GM19035 (cell line): ENCODE data around the gene KRT73.

Experiments
- ATAC-seq: cut with Tn5 transposase; IDR thresholded peaks from one replicate; pipeline ENCODE4 v1.9.1; 2021; ENCODE audit not compliant: unreplicated experiment

The KRT73 gene

DNA sequence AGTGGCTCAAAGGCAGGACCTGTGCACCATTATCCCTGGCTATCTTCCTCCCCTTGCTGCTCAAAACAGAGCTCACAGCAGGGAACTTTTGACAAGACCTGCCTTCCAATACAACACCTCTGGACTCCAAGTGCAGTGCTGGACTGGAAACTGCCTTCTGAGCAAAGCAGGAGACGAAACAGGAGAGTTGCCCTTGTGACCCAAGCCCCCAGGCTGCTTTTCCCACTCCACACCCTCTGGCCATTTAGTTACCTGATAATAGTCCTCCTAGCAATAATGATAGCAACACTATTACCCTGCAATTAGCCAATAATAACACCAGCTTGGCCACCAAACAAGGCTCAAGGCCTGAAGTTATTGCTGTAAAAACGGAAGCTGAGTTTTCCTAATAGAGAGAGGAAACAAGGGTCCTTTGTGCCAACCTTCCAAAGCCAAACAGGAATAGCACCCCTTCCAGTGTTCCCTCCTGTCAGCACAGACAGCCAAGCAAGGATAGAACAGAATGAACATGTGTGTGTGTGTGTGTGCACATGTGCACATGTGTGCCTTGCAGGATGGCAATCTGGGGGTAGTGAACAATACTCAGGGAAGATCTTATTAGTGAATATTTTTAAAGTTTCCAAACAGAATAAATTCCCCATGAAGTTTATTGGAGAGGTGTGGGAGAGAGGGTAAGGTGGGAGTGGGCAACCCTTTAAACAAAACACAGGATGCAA lies 9.2 kb upstream of the KRT73 start:
- ATAC-seq: no peak

- ATAC-seq: no peak
Observed at GRCh38 chr12:52622349-52622748, 4.0 kb upstream of the KRT73 start.

DNA sequence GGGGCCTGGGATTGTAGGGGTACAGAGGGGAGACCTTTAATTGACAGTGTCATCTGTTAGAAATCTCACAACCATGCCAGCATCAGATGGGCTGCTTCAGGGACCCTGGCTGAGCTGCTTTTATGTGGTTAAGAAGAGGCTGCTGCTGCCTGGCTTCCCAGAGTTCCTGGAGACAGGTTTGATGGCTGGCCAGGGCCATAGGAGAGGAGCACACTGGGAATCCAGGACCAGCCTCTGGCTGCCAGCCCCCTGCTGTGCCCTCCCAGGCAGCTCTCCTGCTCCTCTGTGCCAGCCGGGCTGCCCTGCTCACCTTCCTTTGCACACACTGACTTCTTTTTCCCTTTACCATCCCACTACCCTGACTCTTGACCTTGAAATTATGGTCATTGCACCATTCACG lies 507 bp upstream of the KRT73 start:
- ATAC-seq: no peak

- ATAC-seq: no peak
Observed at GRCh38 chr12:52617403-52617785, 965 bp downstream of the KRT73 start.

DNA sequence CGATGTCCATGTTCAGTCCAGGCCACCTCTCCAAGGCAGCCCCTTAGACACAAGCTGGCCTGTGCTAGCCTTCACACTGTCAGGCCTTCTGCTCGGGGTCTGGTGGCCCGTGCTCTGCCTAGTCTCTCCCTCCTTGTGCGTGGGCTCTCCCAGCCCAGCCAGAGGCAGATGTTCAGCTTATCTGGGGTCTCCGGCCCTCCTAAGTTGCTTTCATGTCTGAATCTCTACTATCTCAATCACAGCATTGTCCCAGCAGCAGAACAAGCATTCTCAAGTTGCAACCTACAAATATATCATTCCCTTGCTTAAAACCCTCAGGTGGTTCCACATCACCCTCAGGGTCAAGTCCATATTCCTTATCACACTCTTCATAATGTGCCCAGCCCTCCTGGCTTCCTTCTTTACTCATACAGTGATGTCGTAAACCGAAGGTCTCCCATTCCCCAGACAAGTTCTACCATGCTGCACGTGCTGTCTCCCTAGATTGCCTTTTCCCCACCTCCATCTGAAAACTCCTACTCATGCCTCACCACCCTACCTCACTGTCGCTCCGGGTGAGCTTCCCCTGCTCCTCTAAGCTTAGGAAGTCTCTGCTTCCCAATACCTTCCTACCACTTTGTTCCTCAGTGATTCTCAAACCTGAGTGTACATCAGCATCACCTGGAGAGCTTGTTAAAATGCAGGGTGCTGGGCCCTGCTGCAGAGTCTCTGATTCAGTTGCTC lies 1.5 kb downstream of the KRT73 start:
- no peak for ATAC-seq

- ATAC-seq: no peak
Observed at GRCh38 chr12:52615912-52616311, 2.4 kb downstream of the KRT73 start.

DNA sequence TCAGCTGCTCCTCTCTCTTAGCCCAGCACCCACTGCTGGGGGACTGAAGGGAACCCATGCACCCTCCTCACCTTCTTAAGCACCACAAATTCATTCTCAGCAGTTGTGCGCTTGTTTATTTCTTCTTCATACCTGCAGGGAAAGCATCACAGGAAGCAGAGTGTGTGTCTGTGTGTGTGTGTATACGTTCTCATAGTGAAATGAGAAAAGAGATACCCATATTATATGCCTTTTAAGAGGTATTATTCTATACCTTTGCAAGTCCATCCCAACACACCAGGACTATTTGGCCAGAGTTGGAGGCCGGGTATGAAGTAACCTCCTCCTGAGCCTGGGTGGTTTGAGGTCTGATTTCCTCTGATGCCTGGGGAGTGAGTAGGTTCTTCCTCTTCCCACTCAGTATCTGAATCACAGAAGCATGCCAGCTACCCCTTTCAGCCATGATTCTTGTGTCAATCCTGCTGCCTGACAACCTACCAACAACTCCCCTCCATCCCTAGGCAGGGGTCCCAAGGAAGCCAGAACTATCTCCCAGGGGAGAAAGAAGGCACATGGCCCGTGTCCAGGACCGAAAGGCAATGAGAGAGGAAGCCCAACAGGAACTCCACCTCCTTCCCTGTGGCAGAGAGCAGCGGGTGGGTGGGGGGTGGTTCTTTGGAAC lies 3.0 kb downstream of the KRT73 start:
- ATAC-seq: no peak

- ATAC-seq: no peak
Observed at GRCh38 chr12:52614381-52615207, 3.8 kb downstream of the KRT73 start.

GRCh38 chr12:52613384-52614030 lies 4.9 kb downstream of the KRT73 start:
- ATAC-seq: no peak

GRCh38 chr12:52612431-52613383 lies 5.7 kb downstream of the KRT73 start:
- no peak for ATAC-seq

GRCh38 chr12:52611080-52611468 lies 7.3 kb downstream of the KRT73 start:
- no peak for ATAC-seq

DNA sequence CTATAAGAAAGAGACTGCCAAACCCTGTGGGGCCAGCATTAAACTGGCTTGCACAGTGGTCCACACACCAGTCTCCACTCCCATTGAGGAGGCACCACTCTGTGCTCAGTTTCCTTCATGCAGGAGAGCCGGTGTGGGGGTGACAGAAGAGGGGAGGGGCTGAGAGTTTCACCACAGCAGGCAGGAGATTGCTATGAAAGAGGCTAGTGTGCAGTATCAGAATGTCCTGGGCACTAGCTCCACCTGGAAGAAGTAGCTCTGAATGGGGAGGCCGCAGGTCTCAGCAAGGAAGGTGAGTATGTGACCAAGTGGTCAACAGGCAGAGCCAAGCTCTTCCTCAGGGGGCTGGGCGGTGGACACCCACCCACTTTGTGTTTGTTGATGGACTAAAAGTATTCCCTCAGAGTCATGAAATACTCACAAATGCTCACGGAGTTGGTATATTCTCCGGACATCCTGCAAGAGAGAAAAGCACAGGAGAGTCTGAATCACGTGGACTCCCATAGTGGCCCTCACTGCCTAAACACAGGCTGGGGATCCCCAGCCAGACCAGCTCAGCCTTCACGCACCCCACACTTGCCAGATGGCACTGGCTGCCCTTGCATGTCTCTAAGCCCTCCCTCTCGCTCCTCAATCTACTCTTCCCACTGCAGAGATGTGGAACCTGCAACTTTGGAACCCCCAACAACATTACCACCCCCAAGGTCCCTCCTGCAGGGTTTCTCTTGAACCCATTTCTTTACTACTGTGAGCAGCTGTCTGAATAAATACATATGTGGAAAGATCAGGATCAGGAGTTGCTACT lies 9.3 kb downstream of the KRT73 start:
- no peak for ATAC-seq

GRCh38 chr12:52608161-52608560 lies 10.2 kb downstream of the KRT73 start:
- ATAC-seq: no peak

- no peak for ATAC-seq
Observed at GRCh38 chr12:52607314-52607713, 11.0 kb downstream of the KRT73 start.

GRCh38 chr12:52606581-52607218 lies 11.7 kb downstream of the KRT73 start:
- no peak for ATAC-seq

- no peak for ATAC-seq
Observed at GRCh38 chr12:52606096-52606495, 12.3 kb downstream of the KRT73 start.

- ATAC-seq: no peak
Observed at GRCh38 chr12:52605542-52605941, 12.8 kb downstream of the KRT73 start.

GRCh38 chr12:52604859-52605258 lies 13.5 kb downstream of the KRT73 start:
- no peak for ATAC-seq
